Breast epithelium (tissue), 4 donors: Measurements from ENCODE around the gene HTT-AS. TPM values are rescaled to one million over a fixed set of nuclear protein-coding genes. Genes with fewer than 3 reads are reported as not detected.

Source experiments
- DNase-seq, 2 donors: peaks; one replicate each; pipeline ENCODE4 v3.0.0-alpha.2; 2019; ENCODE audit warnings: low spot score in 2 of 2
- H3K27ac ChIP-seq, 2 donors: fragments of 200-600 bp; sonication (generic) in 1 of 2; one replicate each; pipeline ENCODE4 v1.5.1; 2016 to 2019; ENCODE audit warnings: mild to moderate bottlenecking in 1 of 2
- H3K27me3 ChIP-seq, 2 donors: fragments of 200-600 bp; sonication (generic) in 1 of 2; one replicate each; pipeline versions ENCODE4 v1.5.1 to v1.6.0; 2017 to 2019; ENCODE audit warnings: control low read depth in 1 of 2, mild to moderate bottlenecking in 1 of 2
- H3K36me3 ChIP-seq: fragments of 200-600 bp; one replicate; pipeline ENCODE4 v1.5.1; 2019
- H3K4me1 ChIP-seq, 2 donors: fragments of 200-600 bp; sonication (generic); one replicate each; pipeline ENCODE4 v1.5.1; 2016 to 2019; ENCODE audit warnings: control low read depth in 1 of 2
- H3K4me3 ChIP-seq, 3 donors: fragments of 200-600 bp; sonication (generic); 1 replicate in 2 of 3; 2 replicates in 1 of 3; pipeline ENCODE4 v1.5.1; 2016 to 2019; ENCODE audit warnings: mild to moderate bottlenecking in 3 of 3, moderate library complexity in 2 of 3
- H3K9me3 ChIP-seq, 2 donors: fragments of 200-600 bp; sonication (generic) in 1 of 2; one replicate each; pipeline ENCODE4 v1.5.1; 2016 to 2019; ENCODE audit warnings: control low read depth in 1 of 2
- CTCF ChIP-seq, 3 donors: fragments of 450-650 bp; IDR thresholded peaks; one replicate each; pipeline ENCODE4 v1.5.1; 2016 to 2017; ENCODE audit warnings: antibody characterized with exemption in 3 of 3, mild to moderate bottlenecking in 3 of 3, moderate library complexity in 3 of 3
- POLR2A ChIP-seq: fragments of 450-650 bp; IDR thresholded peaks from one replicate; pipeline ENCODE4 v1.6.1; 2016; ENCODE audit warnings: antibody characterized with exemption, mild to moderate bottlenecking, moderate library complexity
- POLR2AphosphoS5 ChIP-seq, 3 donors: sonication (generic); formaldehyde crosslinking; IDR thresholded peaks; one replicate each; pipeline ENCODE4 v1.6.1; 2017; ENCODE audit warnings: antibody characterized with exemption in 3 of 3
- intact Hi-C: fragments of 100-400 bp; cut with DNase I; formaldehyde crosslinking; loops from one replicate; pipeline ENCODE4 v1.15.1; 2023; ENCODE audit warnings: low total_unique reads
- total RNA-seq, 3 donors: library from RNA; depleted of rRNA; stranded (reverse); fragments of >200 nt; gene quantifications; one replicate each; pipeline ENCODE4 v1.1.0, GENCODE V29; 2016

The HTT-AS gene
- total RNA-seq, 3 donors from 2014 or later: not detected

GRCh38 chr4:3043282-3044020 is 30.9 kb downstream of the HTT-AS start:
- no peaks in the 10 kb centered on the region for H3K9me3 ChIP-seq
- intact Hi-C loops: no loop called here
- no peak for DNase-seq
- H3K4me1 ChIP-seq: peaks cover 0 to 4% of the 10 kb centered on the region in 2 donors
- H3K36me3 ChIP-seq: no peaks in the 10 kb centered on the region
- H3K27ac ChIP-seq: no peak overlapping the region
- no peaks in the 10 kb centered on the region for H3K27me3 ChIP-seq
- no peak for TF ChIP-seq CTCF (IDR thresholded peaks at IDR 0.05)
- TF ChIP-seq POLR2AphosphoS5 (IDR thresholded peaks at IDR 0.05): no peak
- no peak for TF ChIP-seq POLR2A
- H3K4me3 ChIP-seq: no peak overlapping the region

- intact Hi-C loops: no loop called here
- peak overlapping the region in 1 of 2 donors; percentile 82 for H3K27ac ChIP-seq
These were observed 32.1 kb downstream of the HTT-AS start for GRCh38 chr4:3042226-3042625.

GRCh38 chr4:3041192-3042142 is 32.9 kb downstream of the HTT-AS start:
- Histone ChIP-seq H3K4me3 (peak overlapping the region; percentile 40 to 71 (median 41)), H3K9me3 (no peaks in the 10 kb centered on the region), H3K27me3 (no peaks in the 10 kb centered on the region), H3K36me3 (no peaks in the 10 kb centered on the region), H3K4me1 (peaks cover 0 to 4% of the 10 kb centered on the region in 2 donors), H3K27ac (peak overlapping the region in 1 of 2 donors; percentile 82)
- peak in 1 of 3 donors; percentile 24 for TF ChIP-seq POLR2AphosphoS5 (IDR thresholded peaks at IDR 0.05)
- TF ChIP-seq POLR2A: no peak
- TF ChIP-seq CTCF (IDR thresholded peaks at IDR 0.05): no peak
- DNase-seq: peak in 1 of 2 donors; percentile 69
- intact Hi-C loops: no loop called here

More at GRCh38 chr4:3042226-3042625, 32.1 kb downstream of the HTT-AS start:
- no peaks in the 10 kb centered on the region for H3K9me3 ChIP-seq
- H3K36me3 ChIP-seq: no peaks in the 10 kb centered on the region
- H3K27me3 ChIP-seq: no peaks in the 10 kb centered on the region
- TF ChIP-seq CTCF (IDR thresholded peaks at IDR 0.05) (no peak), POLR2A (no peak), POLR2AphosphoS5 (IDR thresholded peaks at IDR 0.05) (no peak)
- peak overlapping the region; percentile 40 to 71 (median 41) for H3K4me3 ChIP-seq
- DNase-seq: no peak
- peaks cover 0 to 4% of the 10 kb centered on the region in 2 donors for H3K4me1 ChIP-seq

GRCh38 chr4:3040452-3041191 is 33.7 kb downstream of the HTT-AS start:
- Histone ChIP-seq H3K4me3 (peak overlapping the region; percentile 40 to 71 (median 41)), H3K9me3 (no peaks in the 10 kb centered on the region), H3K27me3 (no peaks in the 10 kb centered on the region), H3K36me3 (no peaks in the 10 kb centered on the region), H3K4me1 (peaks cover 0 to 4% of the 10 kb centered on the region in 2 donors), H3K27ac (no peak overlapping the region)
- TF ChIP-seq POLR2AphosphoS5 (IDR thresholded peaks at IDR 0.05) (no peak), POLR2A (no peak), CTCF (IDR thresholded peaks at IDR 0.05) (no peak)
- no peak for DNase-seq
- intact Hi-C loops: no loop called here
